HEK293T (cell line): ENCODE data around the gene ZBTB20.

Source experiments
- CTCF ChIA-PET: fragments of 350-600 bp; formaldehyde crosslinking; extraction: SDS; loops from one replicate; lab custom pipeline; 2021; ENCODE audit warnings: antibody characterized with exemption, inconsistent platforms; lab: Yijun Ruan, JAX
- POLR2A ChIA-PET: fragments of 350-600 bp; formaldehyde crosslinking; extraction: SDS; loops from one replicate; lab custom pipeline; 2020; ENCODE audit warnings: antibody characterized with exemption, inconsistent platforms; lab: Yijun Ruan, JAX
- DNase-seq: peaks from one replicate; pipeline ENCODE4 v3.0.0; 2012; ENCODE audit warnings: mixed read lengths; ENCODE audit errors: extremely low spot score
- ARNT ChIP-seq: fragments of 450-650 bp; IDR thresholded peaks from 2 replicates; pipeline ENCODE4 v1.6.1; 2017; ENCODE audit warnings: mild to moderate bottlenecking
- BHLHE40 ChIP-seq: fragments of 450-650 bp; IDR thresholded peaks from 2 replicates; pipeline ENCODE4 v1.6.1; 2016; ENCODE audit warnings: mild to moderate bottlenecking, moderate library complexity, borderline replicate concordance
- CTBP1 ChIP-seq: fragments of 450-650 bp; IDR thresholded peaks from 2 replicates; pipeline ENCODE4 v1.6.1; 2016; ENCODE audit warnings: borderline replicate concordance
- ELF4 ChIP-seq: fragments of 450-650 bp; IDR thresholded peaks from 2 replicates; pipeline ENCODE4 v1.6.1; 2017; ENCODE audit warnings: antibody characterized with exemption
- FOXA1 ChIP-seq: fragments of 450-650 bp; IDR thresholded peaks from 2 replicates; pipeline ENCODE4 v1.6.1; 2016; ENCODE audit warnings: mild to moderate bottlenecking
- FOXK2 ChIP-seq: fragments of 450-650 bp; IDR thresholded peaks from 2 replicates; pipeline ENCODE4 v1.6.1; 2016; ENCODE audit warnings: mild to moderate bottlenecking
- FOXM1 ChIP-seq: fragments of 450-650 bp; IDR thresholded peaks from 2 replicates; pipeline ENCODE4 v1.6.1; 2017; ENCODE audit warnings: mild to moderate bottlenecking, borderline replicate concordance
- HDGF ChIP-seq: fragments of 450-650 bp; IDR thresholded peaks from 2 replicates; pipeline ENCODE4 v1.6.1; 2017; ENCODE audit warnings: antibody characterized with exemption, borderline replicate concordance
- L3MBTL2 ChIP-seq: fragments of 450-650 bp; conservative IDR thresholded peaks from 2 replicates; pipeline ENCODE4 v1.6.1; 2016; ENCODE audit warnings: mild to moderate bottlenecking
- LEF1 ChIP-seq: fragments of 450-650 bp; IDR thresholded peaks from 2 replicates; pipeline ENCODE4 v1.6.1; 2017; ENCODE audit warnings: mild to moderate bottlenecking, borderline replicate concordance
- NFRKB ChIP-seq: fragments of 450-650 bp; IDR thresholded peaks from 2 replicates; pipeline ENCODE4 v1.6.1; 2016; ENCODE audit warnings: mild to moderate bottlenecking, moderate library complexity
- SP1 ChIP-seq: fragments of 450-650 bp; IDR thresholded peaks from 2 replicates; pipeline ENCODE4 v1.6.1; 2017
- SUZ12 ChIP-seq: fragments of 450-650 bp; IDR thresholded peaks from 2 replicates; pipeline ENCODE4 v1.6.1; 2016; ENCODE audit warnings: mild to moderate bottlenecking
- TARDBP ChIP-seq: fragments of 450-650 bp; IDR thresholded peaks from 2 replicates; pipeline ENCODE4 v1.6.1; 2016
- ZNF384 ChIP-seq: fragments of 450-650 bp; IDR thresholded peaks from 2 replicates; pipeline ENCODE4 v1.6.1; 2016
- TF ChIP-seq, protein P1 (sequence below): fragments of 450-650 bp; IDR thresholded peaks from 2 replicates; pipeline ENCODE4 v1.6.1; 2016

Gene ZBTB20

GRCh38 chr3:114674036-114674435 is 473.1 kb downstream of the ZBTB20 start:
- no peak for TF ChIP-seq LEF1
- TF ChIP-seq SP1, result no peak
- no peak for TF ChIP-seq FOXK2
- no peak for TF ChIP-seq NFRKB
- TF ChIP-seq SUZ12, result no peak
- CTCF ChIA-PET, result no interaction called here
- DNase-seq, result no peak
- POLR2A ChIA-PET, result no interaction called here

GRCh38 chr3:114673481-114673880 is 473.6 kb downstream of the ZBTB20 start:
- no peak for TF ChIP-seq ELF4
- TF ChIP-seq, protein P1, sequence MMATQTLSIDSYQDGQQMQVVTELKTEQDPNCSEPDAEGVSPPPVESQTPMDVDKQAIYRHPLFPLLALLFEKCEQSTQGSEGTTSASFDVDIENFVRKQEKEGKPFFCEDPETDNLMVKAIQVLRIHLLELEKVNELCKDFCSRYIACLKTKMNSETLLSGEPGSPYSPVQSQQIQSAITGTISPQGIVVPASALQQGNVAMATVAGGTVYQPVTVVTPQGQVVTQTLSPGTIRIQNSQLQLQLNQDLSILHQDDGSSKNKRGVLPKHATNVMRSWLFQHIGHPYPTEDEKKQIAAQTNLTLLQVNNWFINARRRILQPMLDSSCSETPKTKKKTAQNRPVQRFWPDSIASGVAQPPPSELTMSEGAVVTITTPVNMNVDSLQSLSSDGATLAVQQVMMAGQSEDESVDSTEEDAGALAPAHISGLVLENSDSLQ, result no peak
- no peak for TF ChIP-seq LEF1
- TF ChIP-seq BHLHE40, result no peak
- TF ChIP-seq ARNT, result no peak
- no peak for TF ChIP-seq FOXA1
- TF ChIP-seq L3MBTL2, result no peak
- TF ChIP-seq FOXK2, result no peak
- no peak for TF ChIP-seq NFRKB
- no peak for TF ChIP-seq ZNF384
- POLR2A ChIA-PET, result no interaction called here
- CTCF ChIA-PET, result no interaction called here
- DNase-seq, result no peak

DNA sequence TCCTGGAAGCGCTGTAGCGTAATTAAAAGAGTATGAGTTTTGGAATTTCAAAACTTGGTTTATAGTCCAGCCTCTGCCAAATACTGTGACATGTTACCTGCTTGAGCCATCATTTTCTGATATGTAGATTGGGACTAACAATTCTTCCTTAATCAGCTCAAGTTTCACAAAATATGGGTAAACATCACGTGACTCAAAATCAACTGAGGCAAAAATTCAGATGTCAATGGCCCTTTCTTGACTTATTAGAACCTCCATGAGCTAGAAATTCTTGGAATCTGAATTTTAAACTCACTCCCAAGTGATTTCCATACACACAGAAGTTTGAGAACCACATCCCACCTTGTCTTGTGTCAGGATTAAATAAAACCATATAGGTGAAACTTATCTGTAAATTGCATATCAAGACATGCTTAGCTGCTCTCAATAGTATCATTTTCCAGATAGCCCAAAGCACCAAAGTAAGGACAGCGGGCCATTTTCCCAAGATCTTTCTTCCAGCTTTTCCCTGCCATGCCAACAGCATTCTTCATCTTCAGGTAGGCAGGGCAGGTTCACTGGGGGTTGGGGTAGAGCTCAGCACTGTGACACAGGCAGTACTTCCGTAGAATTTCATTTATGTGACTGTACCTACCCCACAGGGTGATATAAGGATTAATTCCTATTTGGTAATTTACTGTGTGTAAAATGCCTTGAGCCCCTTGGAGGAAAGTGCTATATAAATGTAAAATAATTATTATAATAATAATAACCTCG is 474.2 kb downstream of the ZBTB20 start:
- CTCF ChIA-PET, result no interaction called here
- no peak for DNase-seq
- POLR2A ChIA-PET, result no interaction called here
- TF ChIP-seq LEF1 (no peak), BHLHE40 (no peak), TARDBP (no peak)

- CTCF ChIA-PET, result no interaction called here
Measured at GRCh38 chr3:114671741-114672510, 475.2 kb downstream of the ZBTB20 start.

GRCh38 chr3:114669614-114670013 is 477.5 kb downstream of the ZBTB20 start:
- DNase-seq, result no peak
- ChIA-PET POLR2A (no interaction called here), CTCF (no interaction called here)
- TF ChIP-seq FOXA1 (no peak), LEF1 (no peak), ARNT (no peak), L3MBTL2 (no peak), SP1 (no peak), TARDBP (no peak), FOXK2 (no peak), NFRKB (no peak), FOXM1 (no peak), SUZ12 (no peak), ZNF384 (no peak), HDGF (no peak), BHLHE40 (no peak)
- TF ChIP-seq, protein P1, result no peak

More at GRCh38 chr3:114671741-114672510, 475.2 kb downstream of the ZBTB20 start:
- DNase-seq, result no peak
- POLR2A ChIA-PET, result no interaction called here
- TF ChIP-seq FOXA1, result no peak
- TF ChIP-seq ZNF384, result no peak
- no peak for TF ChIP-seq LEF1
- no peak for TF ChIP-seq ELF4
- TF ChIP-seq BHLHE40, result no peak
- TF ChIP-seq FOXM1, result no peak
- TF ChIP-seq SUZ12, result no peak
- no peak for TF ChIP-seq SP1
- TF ChIP-seq ARNT, result no peak
- TF ChIP-seq TARDBP, result no peak
- TF ChIP-seq NFRKB, result no peak
- no peak for TF ChIP-seq CTBP1
- no peak for TF ChIP-seq HDGF
- no peak for TF ChIP-seq L3MBTL2
- TF ChIP-seq FOXK2, result no peak

DNA sequence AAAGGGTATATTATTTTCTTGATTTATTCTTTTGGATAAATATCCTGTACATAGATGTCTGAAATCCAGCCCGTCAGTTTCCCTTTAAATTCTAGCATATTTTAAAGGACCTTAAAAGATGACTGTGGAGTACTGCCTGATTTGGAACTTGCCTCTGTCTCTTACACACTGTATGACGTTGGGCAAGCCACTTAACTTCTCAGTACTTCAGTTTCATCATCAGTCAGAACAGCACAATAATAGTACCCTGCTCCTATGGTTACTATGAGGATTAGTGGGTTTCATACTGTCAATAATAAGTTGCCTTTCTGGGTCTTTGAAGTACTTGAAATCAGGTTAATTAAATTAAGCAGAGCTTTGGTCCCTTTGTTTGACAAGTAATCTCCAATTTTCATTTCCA is 479.0 kb downstream of the ZBTB20 start:
- ChIA-PET CTCF (no interaction called here), POLR2A (no interaction called here)
- no peak for DNase-seq
- TF ChIP-seq FOXA1, result no peak
- TF ChIP-seq, protein P1, result no peak
- TF ChIP-seq ARNT, result no peak
- no peak for TF ChIP-seq L3MBTL2
- TF ChIP-seq LEF1, result no peak
- TF ChIP-seq FOXM1, result no peak
- TF ChIP-seq CTBP1, result no peak
- TF ChIP-seq SUZ12, result no peak
- TF ChIP-seq HDGF, result no peak
- TF ChIP-seq SP1, result no peak
- TF ChIP-seq BHLHE40, result no peak
- no peak for TF ChIP-seq FOXK2
- no peak for TF ChIP-seq NFRKB
- no peak for TF ChIP-seq ELF4
- no peak for TF ChIP-seq TARDBP
